Fibroblast of the aortic adventitia (primary cell): Measurements from ENCODE around the gene LGALS9B. TPM values are rescaled to one million over a fixed set of nuclear protein-coding genes. Genes with fewer than 3 reads are reported as not detected.
A peak's percentile ranks its signal among the peaks of the same experiment; 100 is the strongest.
"Not testable (repeated sequence)": the region's sequence is repeated elsewhere in the genome, so short reads cannot be mapped to it uniquely, and the experiment has no call there.

Experiments used
- DNase-seq: peaks from one replicate; pipeline ENCODE4 v3.0.0-alpha.2; 2010; ENCODE audit warnings: low read depth
- H3K4me3 ChIP-seq: 2 replicates; pipeline ENCODE4 v1.5.1; 2011; ENCODE audit warnings: low read depth, mild to moderate bottlenecking, control low read depth, low read length, moderate library complexity
- total RNA-seq: library from RNA; depleted of rRNA; stranded (reverse); fragments of >200 nt; gene quantifications from 2 replicates; pipeline ENCODE4 v1.2.3, GENCODE V29; 2012; ENCODE audit warnings: low replicate concordance

LGALS9B gene
- not detected in 2 replicates for total RNA-seq

GRCh38 chr17:20467447-20467846 is at the start of gene LGALS9B:
Gene LGALS9B, minus strand, starts transcription at chr17:20467539. Its CDS starts 69 bp downstream, at chr17:20467470.
- H3K4me3 ChIP-seq, DNase-seq: not testable (repeated sequence)

GRCh38 chr17:20516986-20517385 is 49.6 kb upstream of the LGALS9B start:
- not testable (repeated sequence) for H3K4me3 ChIP-seq, DNase-seq

- DNase-seq, H3K4me3 ChIP-seq: not testable (repeated sequence)
Observed at GRCh38 chr17:20515099-20515498, 47.8 kb upstream of the LGALS9B start.

GRCh38 chr17:20513539-20513938 is 46.2 kb upstream of the LGALS9B start:
- H3K4me3 ChIP-seq, DNase-seq: not testable (repeated sequence)

- not testable (repeated sequence) for DNase-seq, H3K4me3 ChIP-seq
Observed at GRCh38 chr17:20512378-20512777, 45.0 kb upstream of the LGALS9B start.

GRCh38 chr17:20511778-20512177 is 44.4 kb upstream of the LGALS9B start:
- not testable (repeated sequence) for H3K4me3 ChIP-seq, DNase-seq

GRCh38 chr17:20505333-20505732 is 38.0 kb upstream of the LGALS9B start:
- DNase-seq, H3K4me3 ChIP-seq: not testable (repeated sequence)

GRCh38 chr17:20504388-20505066 is 37.2 kb upstream of the LGALS9B start:
- DNase-seq, H3K4me3 ChIP-seq: not testable (repeated sequence)

GRCh38 chr17:20501896-20502295 is 34.6 kb upstream of the LGALS9B start:
- not testable (repeated sequence) for DNase-seq, H3K4me3 ChIP-seq

- not testable (repeated sequence) for DNase-seq
Observed at GRCh38 chr17:20500346-20500745, 33.0 kb upstream of the LGALS9B start.

GRCh38 chr17:20495420-20495819 is 28.1 kb upstream of the LGALS9B start:
- DNase-seq, H3K4me3 ChIP-seq: not testable (repeated sequence)

More at GRCh38 chr17:20500346-20500745, 33.0 kb upstream of the LGALS9B start:
- H3K4me3 ChIP-seq, result not testable (repeated sequence)

- not testable (repeated sequence) for DNase-seq, H3K4me3 ChIP-seq
Observed at GRCh38 chr17:20494735-20495134, 27.4 kb upstream of the LGALS9B start.

GRCh38 chr17:20494147-20494546 is 26.8 kb upstream of the LGALS9B start:
- DNase-seq, result not testable (repeated sequence)

GRCh38 chr17:20492971-20493370 is 25.6 kb upstream of the LGALS9B start:
- H3K4me3 ChIP-seq, DNase-seq: not testable (repeated sequence)

More at GRCh38 chr17:20494147-20494546, 26.8 kb upstream of the LGALS9B start:
- not testable (repeated sequence) for H3K4me3 ChIP-seq

- H3K4me3 ChIP-seq, DNase-seq: not testable (repeated sequence)
Observed at GRCh38 chr17:20492099-20492498, 24.8 kb upstream of the LGALS9B start.

GRCh38 chr17:20484930-20485329 is 17.6 kb upstream of the LGALS9B start:
- DNase-seq, result peak; percentile 4
- not testable (repeated sequence) for H3K4me3 ChIP-seq

GRCh38 chr17:20479889-20480591 is 12.7 kb upstream of the LGALS9B start:
- not testable (repeated sequence) for DNase-seq, H3K4me3 ChIP-seq

GRCh38 chr17:20477398-20478071 is 10.2 kb upstream of the LGALS9B start:
- H3K4me3 ChIP-seq, DNase-seq: not testable (repeated sequence)

GRCh38 chr17:20475137-20475831 is 7.9 kb upstream of the LGALS9B start:
- H3K4me3 ChIP-seq, DNase-seq: not testable (repeated sequence)
